LNCAP (cell line): Measurements from ENCODE around the gene DET1.

Experiments used
- CTCF ChIP-seq: fragments of 450-650 bp; IDR thresholded peaks from 2 replicates; pipeline ENCODE4 v1.5.1; 2017; ENCODE audit warnings: mild to moderate bottlenecking

Gene DET1

GRCh38 chr15:88542342-88542733 lies 4.1 kb downstream of the DET1 start:
- no peak for TF ChIP-seq CTCF

- TF ChIP-seq CTCF = no peak
These were observed 4.7 kb downstream of the DET1 start for GRCh38 chr15:88541709-88542341.

- no peak for TF ChIP-seq CTCF
These were observed 7.0 kb downstream of the DET1 start for GRCh38 chr15:88539441-88539840.

GRCh38 chr15:88538972-88539371 lies 7.5 kb downstream of the DET1 start:
- no peak for TF ChIP-seq CTCF

- no peak for TF ChIP-seq CTCF
These were observed 8.7 kb downstream of the DET1 start for GRCh38 chr15:88537591-88538317.

GRCh38 chr15:88535607-88536313 lies 10.7 kb downstream of the DET1 start:
- no peak for TF ChIP-seq CTCF

- no peak for TF ChIP-seq CTCF
These were observed 11.4 kb downstream of the DET1 start for GRCh38 chr15:88535100-88535499.
